Gastroesophageal sphincter (tissue), 4 donors: Measurements from ENCODE around the gene EGFLAM. TPM values are rescaled to one million over a fixed set of nuclear protein-coding genes. Genes with fewer than 3 reads are reported as not detected.
"Not testable (repeated sequence)": the region's sequence is repeated elsewhere in the genome, so short reads cannot be mapped to it uniquely, and the experiment has no call there.

Source experiments
- ATAC-seq: fragments of 150-250 bp; one replicate; pipeline ENCODE4 v1.9.1; 2016; ENCODE audit warnings: mild to moderate bottlenecking, moderate library complexity
- H3K27ac ChIP-seq, 4 donors: fragments of 200-600 bp; sonication (generic) in 3 of 4; 1 replicate in 3 of 4; 2 replicates in 1 of 4; pipeline ENCODE4 v1.5.1; 2016 to 2019
- H3K27me3 ChIP-seq: fragments of 200-600 bp; sonication (generic); one replicate; pipeline ENCODE4 v1.5.1; 2019
- H3K36me3 ChIP-seq, 2 donors: fragments of 200-600 bp; sonication (generic); one replicate each; pipeline ENCODE4 v1.5.1; 2019; ENCODE audit warnings: control low read depth in 1 of 2
- H3K4me1 ChIP-seq, 3 donors: fragments of 200-600 bp; sonication (generic); 1 replicate in 2 of 3; 2 replicates in 1 of 3; pipeline ENCODE4 v1.5.1; 2016 to 2019; ENCODE audit warnings: control low read depth in 2 of 3
- H3K4me3 ChIP-seq, 2 donors: fragments of 200-600 bp; sonication (generic); one replicate each; pipeline ENCODE4 v1.5.1; 2019; ENCODE audit warnings: mild to moderate bottlenecking in 1 of 2, moderate library complexity in 1 of 2
- H3K9me3 ChIP-seq, 3 donors: fragments of 200-600 bp; sonication (generic); one replicate each; pipeline ENCODE4 v1.5.1; 2017 to 2019; ENCODE audit warnings: control low read depth in 2 of 3
- CTCF ChIP-seq, 4 experiments: fragments of 200-600 bp in 2 of 4; fragments of 450-650 bp in 2 of 4; sonication (generic) in 1 of 4; IDR thresholded peaks; one replicate each; pipeline ENCODE4 v1.5.1; 2017 to 2019; ENCODE audit warnings: antibody characterized with exemption in 4 of 4, mild to moderate bottlenecking in 2 of 4, moderate library complexity in 2 of 4
- EP300 ChIP-seq: sonication (generic); formaldehyde crosslinking; IDR thresholded peaks from one replicate; pipeline ENCODE4 v1.6.1; 2017; ENCODE audit warnings: antibody characterized with exemption, mild to moderate bottlenecking
- POLR2A ChIP-seq, 2 donors: fragments of 450-650 bp; IDR thresholded peaks; one replicate each; pipeline ENCODE4 v1.6.1; 2017; ENCODE audit warnings: antibody characterized with exemption in 2 of 2, mild to moderate bottlenecking in 2 of 2, moderate library complexity in 1 of 2
- POLR2AphosphoS5 ChIP-seq: sonication (generic); formaldehyde crosslinking; IDR thresholded peaks from one replicate; pipeline ENCODE4 v1.6.1; 2017; ENCODE audit warnings: antibody characterized with exemption
- WGBS, 2 donors: methylation state at CpG; one replicate each; pipeline ENCODE4 v1.1.5; 2018; ENCODE audit warnings: low coverage in 1 of 2; 5-methylcytosine and 5-hydroxymethylcytosine counted together
- total RNA-seq, 4 donors: library from RNA; depleted of rRNA; stranded (reverse); fragments of >200 nt; gene quantifications; one replicate each; pipeline ENCODE4 v1.1.0, GENCODE V29; 2016

EGFLAM gene
- total RNA-seq, 4 donors from 2014 or later, result 4.8 to 8.3 (median 7.7) TPM

GRCh38 chr5:38330207-38330606 is 71.8 kb downstream of the EGFLAM start:
- no peak overlapping the region for H3K27ac ChIP-seq
- ATAC-seq, result no peak
- no peaks in the 10 kb centered on the region for H3K27me3 ChIP-seq
- H3K9me3 ChIP-seq, result no peaks in the 10 kb centered on the region
- no peaks in the 10 kb centered on the region for H3K4me1 ChIP-seq
- H3K36me3 ChIP-seq, result no peaks in the 10 kb centered on the region
- TF ChIP-seq POLR2A (IDR thresholded peaks at IDR 0.05) (no peak), POLR2AphosphoS5 (no peak), EP300 (no peak), CTCF (IDR thresholded peaks at IDR 0.05) (no peak)
- WGBS, 2 donors, result 82 to 85% methylated on average over 2 to 4 of the region's 4 CpGs
- H3K4me3 ChIP-seq, result no peak overlapping the region

- Histone ChIP-seq H3K27ac (no peak overlapping the region), H3K4me1 (no peaks in the 10 kb centered on the region), H3K4me3 (no peak overlapping the region), H3K36me3 (no peaks in the 10 kb centered on the region), H3K9me3 (no peaks in the 10 kb centered on the region), H3K27me3 (no peaks in the 10 kb centered on the region)
- no peak for TF ChIP-seq POLR2A (IDR thresholded peaks at IDR 0.05)
- no peak for TF ChIP-seq POLR2AphosphoS5
- no peak for TF ChIP-seq CTCF (IDR thresholded peaks at IDR 0.05)
- no peak for TF ChIP-seq EP300
- no peak for ATAC-seq
- 70 to 79% methylated on average over 3 of the region's 3 CpGs for WGBS, 2 donors
Measured at GRCh38 chr5:38331831-38332230, 73.5 kb downstream of the EGFLAM start.

- WGBS, 2 donors, result 73 to 90% methylated on average over 4 of the region's 4 CpGs
- H3K27me3 ChIP-seq, H3K9me3 ChIP-seq, H3K4me3 ChIP-seq, H3K36me3 ChIP-seq, H3K4me1 ChIP-seq, ATAC-seq, H3K27ac ChIP-seq: not testable (repeated sequence)
Measured at GRCh38 chr5:38333181-38333580, 74.8 kb downstream of the EGFLAM start.

GRCh38 chr5:38338455-38338854 is 80.1 kb downstream of the EGFLAM start:
- Histone ChIP-seq H3K4me1 (no peaks in the 10 kb centered on the region), H3K4me3 (no peak overlapping the region), H3K36me3 (no peaks in the 10 kb centered on the region), H3K27ac (no peak overlapping the region), H3K27me3 (peaks cover 6% of the 10 kb centered on the region), H3K9me3 (no peaks in the 10 kb centered on the region)
- no peak for ATAC-seq
- 56 to 65% methylated on average over 7 to 11 of the region's 11 CpGs for WGBS, 2 donors
- TF ChIP-seq EP300 (no peak), POLR2A (IDR thresholded peaks at IDR 0.05) (no peak), CTCF (IDR thresholded peaks at IDR 0.05) (no peak), POLR2AphosphoS5 (no peak)

- H3K9me3 ChIP-seq, result no peaks in the 10 kb centered on the region
Measured at GRCh38 chr5:38339446-38339845, 81.1 kb downstream of the EGFLAM start.

More at GRCh38 chr5:38339446-38339845, 81.1 kb downstream of the EGFLAM start:
- no peaks in the 10 kb centered on the region for H3K4me1 ChIP-seq
- WGBS, 2 donors, result 38 to 75% methylated on average over 3 of the region's 3 CpGs
- peaks cover 6% of the 10 kb centered on the region for H3K27me3 ChIP-seq
- TF ChIP-seq POLR2AphosphoS5 (no peak), CTCF (IDR thresholded peaks at IDR 0.05) (no peak), POLR2A (IDR thresholded peaks at IDR 0.05) (no peak), EP300 (no peak)
- H3K36me3 ChIP-seq, result no peaks in the 10 kb centered on the region
- no peak overlapping the region for H3K27ac ChIP-seq
- no peak overlapping the region for H3K4me3 ChIP-seq
- no peak for ATAC-seq
